Measurements from ENCODE around the gene PPIB.

The PPIB gene

DNA sequence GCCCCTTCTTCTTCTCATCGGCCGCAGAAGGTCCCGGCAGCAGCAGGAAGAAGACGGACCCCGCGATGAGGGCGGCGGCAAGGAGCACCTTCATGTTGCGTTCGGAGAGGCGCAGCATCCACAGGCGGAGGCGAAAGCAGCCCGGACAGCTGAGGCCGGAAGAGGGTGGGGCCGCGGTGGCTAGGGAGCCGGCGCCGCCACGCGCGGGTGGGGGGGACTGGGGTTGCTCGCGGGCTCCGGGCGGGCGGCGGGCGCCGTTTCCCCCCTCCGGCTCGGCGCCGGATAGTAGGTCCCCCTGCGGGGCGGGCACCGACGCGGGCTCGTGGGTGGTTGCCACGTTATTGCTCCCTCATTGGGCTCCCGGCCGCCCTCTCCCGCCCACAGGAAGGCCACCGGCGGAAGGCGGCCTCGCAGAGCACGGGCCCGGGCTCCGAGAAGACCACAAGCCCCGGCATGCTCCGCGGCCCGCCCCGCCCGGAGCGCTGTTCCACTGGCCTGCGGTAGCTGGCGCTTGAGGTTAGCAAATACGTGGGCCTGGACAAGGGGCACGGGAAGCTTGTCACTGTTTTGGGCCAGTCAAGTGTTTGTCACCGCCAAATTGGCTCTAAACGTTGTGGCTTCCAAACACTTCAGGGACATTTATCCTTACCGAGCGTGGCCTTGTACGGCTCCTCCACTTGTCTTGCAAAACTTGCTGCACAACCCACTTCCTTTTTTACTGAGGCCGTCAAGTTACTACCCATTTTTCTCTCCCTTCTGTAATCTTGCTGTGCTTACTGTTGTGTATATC, at the start of gene PPIB:
PPIB (minus strand) TSS at position 154 of the 790 bp plus-strand sequence; CDS start at position 118, 36 bp downstream.
- DNase-seq (ENCODE audit: low read depth) = peak; percentile 93

DNA sequence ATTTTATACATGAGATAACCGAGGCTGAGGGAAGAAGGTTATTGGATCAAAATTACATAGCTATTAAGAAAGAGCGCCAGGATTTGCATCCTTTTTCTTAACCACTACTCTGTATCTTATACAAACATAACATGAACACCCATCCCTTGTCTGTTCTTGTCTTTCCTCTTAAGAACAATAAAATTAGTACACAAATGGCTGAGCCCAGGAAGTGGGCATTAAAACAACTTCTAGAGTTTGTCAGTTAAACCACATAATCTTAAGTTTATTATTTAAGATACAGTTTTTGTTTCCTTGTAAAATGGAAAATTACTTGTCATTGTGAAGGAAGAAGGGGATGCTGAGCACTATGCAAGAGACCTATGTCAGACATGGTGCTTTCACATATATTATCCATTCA, 48.9 kb upstream of the PPIB start:
- DNase-seq (ENCODE audit: low read depth) = no peak

DNA sequence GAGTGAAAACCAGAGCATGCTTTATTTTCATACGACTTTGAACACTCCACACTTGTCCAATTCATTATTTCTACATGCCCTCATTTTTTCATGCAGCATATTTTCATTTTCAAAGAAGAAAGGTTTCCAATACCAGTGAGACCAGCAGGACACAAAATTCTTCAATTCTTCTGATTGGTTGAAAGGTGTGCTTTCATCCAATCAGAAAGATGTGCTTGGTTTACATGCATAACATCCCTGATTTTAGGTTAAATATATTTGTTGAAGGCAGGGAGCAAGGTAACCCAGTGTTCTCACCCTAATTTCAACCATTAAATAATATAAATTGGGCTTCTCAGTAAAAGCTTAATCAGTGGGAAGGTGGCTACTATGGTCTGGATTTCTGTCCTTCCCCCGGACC, 47.5 kb upstream of the PPIB start:
- DNase-seq (ENCODE audit: low read depth) = no peak

DNA sequence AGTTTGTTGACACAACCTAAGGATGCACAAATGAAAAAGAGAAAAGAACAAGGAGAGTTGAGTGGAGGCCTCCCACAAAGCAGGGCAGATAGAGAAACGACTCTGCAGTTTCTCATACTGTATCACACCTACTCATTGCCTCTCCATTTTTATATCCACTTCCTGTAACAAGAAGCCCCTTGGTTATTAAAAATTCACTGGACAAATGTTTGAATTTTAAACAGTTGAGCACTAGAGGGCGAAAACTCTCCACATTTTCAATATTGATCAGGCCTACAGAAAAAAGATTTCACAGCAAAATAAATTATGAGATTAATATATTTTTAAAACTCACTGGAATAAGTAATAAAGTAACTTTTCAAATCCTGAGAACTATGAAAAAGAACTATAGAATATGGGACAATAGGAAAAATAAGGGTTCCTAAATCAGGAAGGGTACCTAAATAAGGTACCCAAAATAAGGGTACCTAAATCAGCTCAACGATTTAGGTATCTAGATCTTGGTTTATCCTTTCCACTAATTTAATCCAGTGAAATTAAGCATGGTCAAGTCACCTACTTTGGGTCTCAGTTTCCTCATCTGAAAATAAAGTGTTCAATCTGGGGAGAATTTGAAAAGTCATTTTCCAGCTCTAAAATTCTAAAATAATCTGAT, 47.0 kb upstream of the PPIB start:
- DNase-seq (ENCODE audit: low read depth) = no peak

DNA sequence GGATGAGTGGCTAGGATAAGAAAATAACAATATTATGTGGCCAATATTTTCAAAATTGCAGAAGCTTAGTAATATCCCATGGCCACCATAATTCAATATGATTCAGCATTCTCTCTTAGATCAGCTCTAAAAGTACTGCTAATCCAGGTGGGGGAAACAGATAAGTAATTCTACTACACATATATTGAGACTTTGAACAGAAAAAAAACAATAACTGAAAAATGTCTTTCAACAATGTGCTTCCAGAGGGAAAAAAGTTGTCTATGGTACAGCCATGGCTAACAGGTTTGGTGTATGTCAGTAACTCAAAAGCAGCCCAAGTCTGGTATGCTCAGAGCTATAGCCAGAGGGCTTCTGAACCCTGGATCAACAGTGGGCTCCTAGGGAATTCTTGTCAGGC, 42.4 kb upstream of the PPIB start:
- DNase-seq (ENCODE audit: low read depth) = no peak

DNA sequence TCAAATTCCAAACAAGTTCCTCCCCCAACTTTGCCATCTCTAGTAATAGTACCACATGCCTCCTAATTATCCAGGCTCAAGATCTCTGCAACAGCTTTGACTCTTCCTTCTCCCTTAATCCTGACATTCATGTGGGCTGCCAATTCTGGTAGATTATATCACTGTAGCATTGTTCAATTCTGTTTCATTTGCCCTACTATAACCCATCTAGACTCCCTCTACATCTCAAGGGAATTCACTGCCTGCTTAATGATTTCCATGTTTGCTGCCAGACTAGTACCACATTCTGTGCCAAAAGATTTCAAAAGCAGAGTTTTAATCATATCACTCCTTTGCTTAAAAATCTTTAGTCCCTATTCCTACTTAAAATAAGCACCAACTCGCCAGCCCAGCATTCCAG, 34.6 kb upstream of the PPIB start:
- no peak for DNase-seq (ENCODE audit: low read depth)

DNA sequence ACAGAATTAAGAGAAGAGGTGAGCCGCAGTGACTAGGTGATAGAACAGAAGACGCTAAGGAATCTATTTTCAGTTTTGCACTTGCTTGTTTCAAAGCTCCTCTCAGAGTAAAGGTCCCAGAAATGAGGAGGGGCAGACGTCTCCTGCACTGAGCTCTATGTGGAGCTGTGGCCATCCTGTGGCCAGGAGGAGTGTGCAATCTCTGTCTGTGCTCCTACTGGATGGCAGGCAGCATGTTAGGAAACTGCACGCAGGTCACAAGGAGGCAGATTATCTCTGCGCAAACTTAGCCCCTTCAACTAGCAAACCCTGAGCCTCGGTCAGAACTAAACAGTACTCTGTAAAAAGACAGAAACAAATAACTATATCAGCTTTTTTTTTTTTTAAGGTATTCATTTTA, 31.1 kb upstream of the PPIB start:
- DNase-seq (ENCODE audit: low read depth) = no peak

DNA sequence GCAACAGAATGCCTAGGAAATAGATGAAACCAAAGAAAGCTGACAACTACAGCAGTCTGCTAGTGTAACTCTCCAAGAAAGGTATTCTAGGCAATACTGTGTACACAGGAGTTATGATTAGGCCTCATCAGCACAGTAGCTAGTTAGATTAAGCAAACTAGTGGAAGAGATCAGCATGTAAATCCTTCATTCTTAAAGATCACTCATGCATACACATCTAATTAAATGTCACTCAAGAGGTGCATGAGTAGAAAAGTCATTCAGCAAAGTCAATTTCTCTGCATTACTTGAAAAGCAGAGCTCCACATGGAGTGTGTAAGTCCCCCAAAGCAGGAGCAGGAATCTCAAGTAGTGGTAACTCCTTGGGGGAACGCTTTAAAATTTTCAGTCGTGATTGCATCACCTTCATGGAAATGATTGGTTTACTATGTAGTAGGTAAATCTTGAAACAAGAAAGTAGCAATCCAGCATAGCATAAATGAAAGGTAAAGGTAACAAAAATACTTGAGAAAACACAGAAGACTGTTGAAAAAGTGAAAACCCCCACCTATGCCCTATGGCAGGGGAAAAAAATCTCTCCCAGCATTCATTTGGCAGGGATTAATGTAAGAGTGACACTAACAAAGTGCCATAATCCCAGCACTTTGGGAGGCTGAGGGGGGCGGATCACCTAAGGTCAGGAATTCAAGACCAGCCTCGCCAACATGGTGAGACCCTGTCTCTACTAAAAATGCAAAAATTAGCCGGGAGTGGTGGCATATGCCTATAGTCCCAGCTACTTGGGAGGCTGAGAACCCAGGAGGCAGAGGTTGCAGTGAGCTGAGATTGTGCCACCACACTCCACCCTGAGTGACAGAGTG, 29.4 kb upstream of the PPIB start:
- no peak for DNase-seq (ENCODE audit: low read depth)

DNA sequence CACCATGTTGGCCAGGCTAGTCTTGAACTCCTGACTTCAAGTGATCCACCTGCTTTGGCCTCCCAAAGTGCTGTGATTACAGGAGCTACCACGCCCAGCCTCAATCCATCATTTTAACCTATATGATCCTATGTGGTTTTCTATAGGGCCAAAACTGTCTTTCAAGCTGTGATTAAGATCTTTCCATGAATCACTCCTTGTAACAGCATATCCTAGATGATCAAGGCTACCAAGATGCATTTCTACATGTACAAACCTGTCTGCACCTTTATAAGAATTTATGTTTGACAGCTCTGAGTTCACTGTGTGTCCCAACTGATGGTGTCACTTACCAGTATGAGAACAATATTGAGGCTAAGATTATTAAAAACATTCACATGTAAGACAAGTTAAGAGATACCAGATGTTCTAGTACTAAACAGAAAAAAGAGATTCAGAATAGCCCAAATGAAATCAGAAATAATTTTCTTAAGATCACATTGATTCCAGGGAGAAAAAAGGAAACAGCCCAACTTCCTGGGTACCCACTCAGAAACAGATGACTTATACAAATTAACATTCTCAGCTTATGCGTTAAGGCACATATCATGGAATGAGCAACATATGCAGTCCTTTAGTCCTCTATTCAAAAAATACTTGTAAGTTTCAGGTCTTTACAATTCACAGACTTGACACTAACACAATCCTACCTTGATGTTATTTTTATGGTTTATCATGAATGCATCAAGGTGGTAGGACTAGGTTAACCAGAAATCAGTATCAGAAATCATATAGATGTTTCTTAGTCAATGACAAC, 24.8 kb upstream of the PPIB start:
- no peak for DNase-seq (ENCODE audit: low read depth)

DNA sequence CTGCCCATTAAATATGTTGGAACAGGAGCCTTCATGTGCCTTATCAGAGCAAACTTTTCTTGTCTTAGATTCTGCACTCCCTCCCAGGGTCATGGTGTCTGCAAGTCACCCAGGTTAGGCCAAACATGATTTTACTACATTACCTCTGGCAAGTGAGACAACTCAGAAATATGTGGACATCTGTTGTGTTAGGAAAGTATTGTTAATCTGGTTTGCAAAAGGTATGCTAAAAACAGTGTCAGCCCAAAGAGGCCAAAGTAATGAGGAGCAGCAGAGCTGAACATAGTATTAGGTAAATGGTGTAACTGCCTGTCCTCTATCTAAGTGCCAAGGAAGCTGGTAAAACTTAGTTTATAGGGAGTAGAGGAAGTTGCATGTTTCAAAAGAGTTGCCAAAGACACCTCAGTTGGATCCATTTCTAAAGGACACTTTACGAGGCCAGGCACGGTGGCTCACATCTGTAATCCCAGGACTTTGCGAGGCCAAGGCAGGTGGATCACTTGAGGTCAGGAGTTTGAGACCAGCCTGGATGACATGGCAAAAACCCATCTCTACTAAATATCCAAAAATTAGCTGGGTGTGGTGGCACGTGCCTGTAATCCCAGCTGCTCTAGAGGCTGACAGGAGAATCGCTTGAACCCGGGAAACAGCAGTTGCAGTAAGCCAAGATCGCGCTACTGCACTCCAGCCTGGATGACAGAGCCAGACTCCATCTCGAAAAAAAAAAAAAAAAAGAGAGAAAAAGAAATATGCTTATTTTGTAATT, 22.5 kb upstream of the PPIB start:
- DNase-seq (ENCODE audit: low read depth) = no peak

DNA sequence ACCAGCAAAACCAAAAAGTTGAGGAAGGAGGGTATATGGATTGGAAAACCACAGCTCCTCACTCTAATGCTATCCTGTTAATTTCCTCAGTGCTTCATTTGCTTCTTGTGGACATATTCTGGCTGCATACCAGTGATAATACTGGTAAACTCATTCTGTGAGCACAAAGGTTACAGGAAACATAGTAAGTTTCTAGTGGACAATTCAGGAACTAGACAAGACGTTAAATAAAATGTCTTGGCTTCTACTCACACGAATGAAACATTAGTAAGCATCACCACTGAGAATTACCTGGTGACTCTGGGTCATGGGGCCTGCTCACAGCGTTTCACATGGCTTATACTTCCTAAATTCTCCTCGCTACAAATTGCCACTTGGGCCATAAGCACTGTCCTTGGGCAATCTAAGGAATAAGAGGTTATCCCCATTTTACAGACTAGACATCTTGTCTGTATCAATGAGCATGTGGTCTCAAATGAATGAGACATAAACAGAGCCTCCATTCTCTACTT, 20.1 kb upstream of the PPIB start:
- DNase-seq (ENCODE audit: low read depth) = no peak

DNA sequence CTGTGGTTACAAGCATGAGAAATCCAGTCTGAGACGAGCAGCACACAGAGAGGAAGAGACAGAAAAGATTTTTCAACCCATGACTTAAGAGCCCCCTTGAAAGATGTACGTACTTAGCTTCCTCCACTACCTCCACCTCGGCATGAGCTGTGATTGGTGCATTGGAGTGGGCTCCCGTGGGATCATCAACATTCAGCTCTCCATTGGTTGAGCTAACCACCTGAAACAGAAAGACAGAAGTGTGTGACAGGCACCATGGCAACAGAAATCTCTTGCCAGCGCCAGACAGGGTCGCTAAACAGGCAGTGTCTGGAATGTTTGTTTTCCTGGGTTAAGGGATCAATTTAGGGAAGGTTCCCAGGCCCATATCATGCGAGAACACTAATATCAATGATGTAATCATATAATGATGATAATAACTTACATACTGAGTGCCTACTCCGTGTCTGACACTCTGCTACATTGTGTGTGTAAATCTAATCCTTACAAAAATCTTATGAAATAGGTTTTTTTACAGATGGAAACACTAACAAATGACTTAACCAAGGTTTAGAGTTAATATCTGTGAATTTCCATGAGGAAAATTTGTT, 17.5 kb upstream of the PPIB start:
- DNase-seq (ENCODE audit: low read depth) = no peak

DNA sequence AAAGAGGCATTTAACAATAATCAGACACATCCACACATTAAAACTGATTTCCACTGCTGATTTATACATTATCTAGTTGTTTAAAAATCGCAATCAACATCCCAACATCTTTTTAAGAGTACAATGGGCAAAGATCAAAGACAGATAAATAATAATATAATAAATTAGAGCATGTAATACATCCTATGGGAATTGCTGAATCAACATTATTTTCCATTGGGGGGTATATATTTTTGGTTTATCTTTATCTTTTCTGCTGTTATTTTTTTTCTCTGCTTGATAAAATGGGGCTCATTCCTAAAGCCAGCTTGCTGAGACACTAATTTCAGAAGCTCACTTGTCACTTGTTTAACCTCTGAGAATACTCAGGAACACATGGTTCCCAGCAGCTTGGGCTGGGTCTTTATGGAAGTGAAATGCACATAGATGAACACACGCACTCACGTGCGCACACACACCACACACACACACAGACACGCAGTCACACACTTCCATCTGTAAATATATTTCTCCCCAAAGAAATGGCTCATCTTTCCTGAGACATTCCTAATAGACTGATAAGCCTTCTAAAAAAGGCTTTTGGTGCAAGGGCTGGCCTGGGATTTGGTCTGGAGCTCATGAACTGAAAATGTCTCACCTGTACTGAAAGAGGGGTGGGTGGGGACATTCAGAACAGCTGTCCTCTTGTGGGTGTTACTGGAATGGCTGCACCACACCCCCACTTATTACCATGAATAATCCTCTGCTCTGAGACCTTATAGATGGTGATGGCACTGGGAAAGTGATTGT, 3.5 kb upstream of the PPIB start:
- DNase-seq (ENCODE audit: low read depth) = no peak

DNA sequence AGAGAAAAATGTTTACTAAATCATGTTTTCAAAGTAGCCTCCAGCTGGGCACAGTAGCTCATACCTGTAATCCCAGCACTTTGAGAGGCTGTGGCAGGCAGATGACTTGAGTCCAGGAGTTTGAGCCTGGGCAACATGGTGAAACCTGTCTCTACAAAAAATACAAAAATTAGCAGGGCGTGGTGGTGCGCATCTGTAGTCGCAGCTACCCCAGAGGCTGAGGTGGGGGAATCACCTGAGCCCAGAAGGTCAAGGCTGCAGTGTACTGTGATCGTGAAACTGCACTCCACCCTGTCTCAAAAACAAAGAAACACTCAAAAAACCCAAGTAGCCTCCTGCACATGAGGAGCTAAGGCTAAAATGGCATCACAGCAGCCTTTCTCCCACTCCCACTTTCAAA, 1.6 kb upstream of the PPIB start:
- DNase-seq (ENCODE audit: low read depth) = no peak

DNA sequence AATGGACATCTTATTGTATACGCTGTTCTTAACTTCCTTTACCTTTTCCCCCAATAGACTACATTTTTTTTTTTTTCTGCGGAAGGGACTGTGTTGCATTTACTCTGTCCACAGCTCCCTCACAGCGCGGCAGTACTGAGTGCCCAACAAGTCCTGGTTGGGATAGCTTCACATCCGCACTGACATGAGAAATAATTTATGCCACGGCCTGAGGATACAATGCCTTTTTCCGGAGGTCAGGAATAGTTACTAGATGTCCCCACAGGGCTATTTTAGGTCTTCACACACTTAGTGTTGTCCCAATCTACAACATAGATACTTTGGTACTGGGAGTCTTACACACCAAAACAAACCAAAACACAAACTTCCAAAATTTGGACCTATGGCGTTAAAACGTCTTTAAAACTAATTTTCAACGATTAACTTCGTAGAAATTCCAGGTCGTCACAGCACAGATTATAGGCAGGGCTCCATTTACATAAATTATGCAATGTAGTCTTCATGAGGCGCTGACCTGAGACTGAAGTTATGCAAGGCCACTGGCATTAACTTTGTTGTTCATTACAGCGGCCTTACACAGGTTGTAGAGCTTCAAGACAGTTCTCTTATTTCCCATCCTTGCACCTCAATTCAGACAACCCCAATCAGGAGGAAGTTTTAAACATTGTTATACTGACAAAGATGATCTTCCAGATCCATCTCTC, 989 bp upstream of the PPIB start:
- DNase-seq (ENCODE audit: low read depth) = no peak

DNA sequence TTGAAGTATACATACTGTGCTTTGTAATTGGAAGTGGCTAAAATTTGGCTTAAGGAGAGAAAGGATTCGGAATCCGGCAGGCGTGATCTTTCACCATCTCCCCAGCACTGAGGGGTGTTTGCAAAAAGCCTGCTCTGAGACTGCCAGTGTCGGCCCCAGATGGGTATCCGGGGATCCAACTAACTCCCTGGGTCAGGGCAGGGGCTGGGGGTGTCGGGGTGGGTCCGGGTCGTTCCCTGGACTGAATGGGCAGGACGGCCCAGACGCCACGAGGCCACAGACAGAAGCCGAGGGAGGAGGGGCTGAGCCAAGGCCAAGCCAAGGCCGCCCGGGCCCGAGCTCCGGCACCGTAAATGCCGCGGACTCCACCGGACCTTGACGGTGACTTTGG, 349 bp downstream of the PPIB start:
- no peak for DNase-seq (ENCODE audit: low read depth)

DNA sequence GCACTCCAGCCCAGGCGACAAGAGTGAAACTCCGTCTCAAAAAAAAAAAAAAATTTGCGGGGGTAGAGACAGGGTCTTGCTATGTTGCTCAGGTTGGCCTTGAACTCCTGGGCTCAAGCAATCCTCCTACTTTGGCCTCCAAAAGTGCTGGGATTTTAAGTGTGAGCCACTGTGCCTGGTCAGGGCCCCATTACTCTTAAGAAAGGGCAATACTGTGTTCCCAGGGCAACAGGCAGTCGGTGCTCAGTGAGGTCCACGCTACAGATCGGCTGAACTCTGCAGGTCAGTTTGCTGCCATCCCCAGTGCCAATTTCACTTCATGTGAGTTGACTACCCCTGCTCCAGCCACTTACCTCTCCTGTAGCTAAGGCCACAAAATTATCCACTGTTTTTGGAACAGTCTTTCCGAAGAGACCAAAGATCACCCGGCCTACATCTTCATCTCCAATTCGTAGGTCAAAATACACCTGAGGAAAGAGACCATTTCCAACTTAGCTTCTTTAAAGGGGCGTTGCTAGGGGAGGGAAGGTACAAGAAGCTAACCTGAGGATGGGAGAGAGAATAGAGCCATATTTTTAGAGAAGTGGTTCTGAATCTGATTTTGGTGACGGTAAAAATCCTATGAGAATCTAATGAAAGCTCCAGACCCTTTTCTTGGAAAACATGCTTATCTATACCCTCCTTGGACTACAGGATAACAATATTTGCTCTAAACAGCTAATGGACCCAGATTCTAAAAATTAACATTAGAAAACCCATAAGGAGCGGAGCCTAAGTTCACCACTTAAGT, 939 bp downstream of the PPIB start:
- no peak for DNase-seq (ENCODE audit: low read depth)

DNA sequence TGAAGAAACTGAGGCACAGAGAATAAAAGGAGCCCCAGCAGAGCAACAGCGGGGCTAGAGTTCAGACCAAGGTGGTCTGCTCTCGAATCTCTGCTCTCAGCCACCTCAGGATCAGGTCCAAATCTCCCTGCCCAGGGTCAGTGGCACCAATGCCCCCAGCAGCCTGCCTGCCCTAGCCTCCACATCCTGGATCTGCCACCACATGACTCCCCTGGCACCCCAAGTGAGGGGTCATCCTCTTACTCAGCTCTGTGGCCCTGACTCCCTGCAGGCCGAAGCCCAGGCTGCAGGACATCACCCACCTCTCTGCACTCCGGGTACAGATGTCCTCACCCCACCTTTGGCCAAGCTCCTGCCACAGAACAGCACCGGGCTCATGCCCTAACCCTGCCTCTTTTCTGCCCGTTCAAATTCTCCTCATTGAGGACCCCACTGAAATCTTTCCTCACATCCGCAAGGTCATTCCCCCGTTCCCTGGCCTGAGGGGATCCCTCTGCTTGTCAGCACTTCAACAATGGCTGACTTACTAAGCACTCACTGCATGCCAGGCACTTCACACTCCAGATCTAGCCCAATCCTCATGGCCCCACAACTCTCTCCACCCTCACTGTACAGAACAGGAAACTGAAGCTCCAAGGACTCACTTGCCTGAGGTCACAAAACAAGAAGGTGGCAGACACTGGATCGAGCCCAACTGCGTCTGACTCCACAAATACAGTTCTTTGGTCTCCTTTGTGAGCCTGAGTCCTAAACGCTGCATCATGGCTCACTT, 4.3 kb downstream of the PPIB start:
- no peak for DNase-seq (ENCODE audit: low read depth)

Measured in stimulated activated CD8-positive, alpha-beta memory T cell treated with anti-CD3 and anti-CD28 coated beads, Interleukin-12 subunit alpha, Interleukin-12 subunit beta, amount 100 ng/mL, for 1 hour (primary cell).